NCI-H146 treated with DMSO at 0.1 percent for 48 hours (cell line): ENCODE results near the gene DYNLT3.

Source experiments
- DNase-seq: peaks from one replicate; lab custom pipeline; 2025; ENCODE audit not compliant: unreplicated experiment; lab: John Stamatoyannopoulos, UW

The DYNLT3 gene

GRCh38 chrX:37844622-37845021 is 2.7 kb downstream of the DYNLT3 start:
- DNase-seq, result no peak

DNA sequence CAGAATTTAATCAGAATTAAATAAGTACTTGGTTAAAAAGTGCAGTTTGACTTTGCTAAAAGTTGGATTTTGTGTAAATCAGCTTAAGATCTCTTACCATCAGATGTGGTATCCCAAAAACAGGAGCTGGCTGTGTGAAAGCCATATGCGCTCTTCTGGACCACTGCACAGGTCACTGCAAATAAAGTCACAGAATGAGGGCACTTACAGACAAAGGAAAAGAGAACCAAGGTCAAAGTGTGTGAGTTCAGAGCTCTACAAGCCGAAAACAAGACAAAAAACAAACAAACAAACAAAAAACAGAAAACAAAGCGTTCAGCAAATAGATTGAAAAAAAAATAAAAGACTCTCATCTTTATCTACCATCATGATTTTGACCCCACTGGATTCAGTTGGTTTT is 6.4 kb downstream of the DYNLT3 start:
- DNase-seq, result no peak

DNA sequence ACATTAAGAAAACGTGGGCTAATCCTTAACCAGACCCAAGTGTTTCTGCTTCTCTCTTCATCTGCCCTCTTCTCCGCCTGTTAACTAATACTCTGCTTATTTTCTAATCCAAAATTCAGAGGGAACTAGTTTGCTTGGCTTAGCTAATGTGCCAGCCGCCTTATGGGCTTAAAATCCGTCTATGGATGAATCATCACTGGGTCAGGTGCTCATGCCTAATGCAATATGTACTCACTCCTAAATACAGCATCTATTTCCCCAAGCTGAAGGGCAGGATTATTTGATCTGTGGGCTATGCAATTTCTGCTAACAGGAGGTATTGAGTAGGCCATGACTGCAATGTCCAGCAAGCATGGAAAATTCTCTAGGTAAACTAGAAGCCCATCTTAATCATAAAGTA is 12.4 kb downstream of the DYNLT3 start:
- DNase-seq, result no peak

DNA sequence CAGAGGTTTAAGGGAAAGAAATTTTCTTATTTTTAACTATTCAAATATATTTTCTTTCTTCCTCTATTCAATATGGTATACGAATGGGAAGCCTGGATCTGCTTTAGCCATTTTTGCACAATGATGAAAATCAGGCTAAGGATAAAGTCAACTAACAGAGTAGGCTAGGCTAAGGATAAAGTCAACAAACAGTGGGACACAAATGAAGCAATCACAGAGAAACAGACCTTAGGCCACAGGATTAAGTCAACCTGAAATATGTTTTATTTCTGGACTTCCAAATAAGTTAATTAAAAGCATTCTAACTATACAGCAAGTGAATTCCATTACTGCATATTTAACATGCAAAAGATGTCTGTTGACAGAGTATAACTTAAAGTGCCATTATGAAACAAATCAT is 17.0 kb downstream of the DYNLT3 start:
- DNase-seq, result no peak

- DNase-seq, result no peak
Observed at GRCh38 chrX:37829721-37830120, 17.6 kb downstream of the DYNLT3 start.

GRCh38 chrX:37825215-37825842 is 22.0 kb downstream of the DYNLT3 start:
- no peak for DNase-seq

DNA sequence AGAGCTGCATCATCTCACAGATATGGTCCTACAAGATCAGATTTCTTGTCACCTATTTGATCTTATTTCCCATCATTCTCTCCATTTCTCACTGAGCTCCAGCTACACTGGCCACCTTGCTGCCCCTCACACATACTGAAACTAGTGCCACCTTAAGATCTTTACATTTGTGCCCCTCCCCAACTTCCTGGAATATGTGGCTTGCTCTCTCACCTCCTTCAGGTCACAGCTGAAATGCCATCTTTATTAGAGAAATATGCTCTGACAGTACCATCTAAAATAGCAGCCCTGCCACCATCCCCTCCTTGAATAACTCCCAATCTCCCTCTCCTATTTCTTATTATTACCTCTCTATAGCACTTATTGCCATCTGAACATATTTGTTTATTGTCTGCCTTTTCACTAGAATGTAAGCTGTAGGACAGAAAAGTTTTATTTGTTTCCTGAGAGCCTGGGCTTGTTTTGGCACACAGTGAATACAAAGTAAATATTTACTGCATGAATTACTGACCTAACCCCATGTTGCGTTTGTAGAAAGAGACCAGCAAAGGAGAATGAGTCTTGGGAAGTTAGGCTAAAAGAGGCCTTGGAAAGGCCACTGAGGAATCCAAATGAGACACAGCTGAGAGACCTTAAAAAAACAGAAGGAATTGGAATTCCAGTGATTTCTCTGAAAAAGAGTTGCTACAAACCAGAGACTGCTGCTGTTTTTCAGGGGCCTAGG is 22.7 kb downstream of the DYNLT3 start:
- no peak for DNase-seq

- DNase-seq, result no peak
Observed at GRCh38 chrX:37820646-37821045, 26.7 kb downstream of the DYNLT3 start.

GRCh38 chrX:37818031-37818430 is 29.3 kb downstream of the DYNLT3 start:
- no peak for DNase-seq

- no peak for DNase-seq
Observed at GRCh38 chrX:37817579-37817978, 29.8 kb downstream of the DYNLT3 start.

DNA sequence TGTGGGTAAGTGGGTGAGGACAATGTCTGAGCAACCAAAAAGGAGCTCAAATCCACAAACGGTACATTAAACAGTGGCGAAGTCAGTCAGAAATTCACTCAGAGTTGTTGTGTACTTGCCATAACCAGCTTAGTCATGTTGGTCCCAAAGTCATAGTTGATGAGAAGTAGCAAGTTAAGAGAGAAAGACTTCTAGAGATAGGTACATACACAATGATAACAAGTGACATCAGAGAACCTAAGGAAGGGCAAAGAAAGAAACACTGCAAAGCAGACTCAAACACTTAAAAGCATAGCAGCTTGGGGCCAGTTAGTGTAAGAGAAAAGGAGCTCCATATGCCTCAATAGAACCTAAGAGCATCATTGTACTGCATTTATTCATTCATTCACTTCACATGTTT is 30.2 kb downstream of the DYNLT3 start:
- no peak for DNase-seq

GRCh38 chrX:37816766-37817165 is 30.6 kb downstream of the DYNLT3 start:
- DNase-seq, result no peak

DNA sequence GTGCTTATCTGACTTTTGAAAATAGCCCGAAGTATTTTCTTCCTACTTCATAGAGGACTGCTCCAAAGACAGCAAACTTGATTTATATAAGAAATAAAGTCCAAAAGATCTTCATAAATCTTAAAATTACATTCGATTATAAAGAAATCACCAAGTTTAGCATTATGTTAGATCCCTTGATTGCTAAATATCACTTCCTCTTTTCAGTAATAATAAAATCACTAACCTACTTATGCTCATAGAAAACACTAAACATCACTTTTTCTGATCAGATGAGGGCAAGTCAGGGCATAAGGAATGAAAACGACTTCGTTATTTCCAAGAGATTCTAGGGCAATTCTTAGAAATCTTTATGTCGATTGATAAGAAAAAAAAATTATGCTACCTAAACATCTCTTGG is 32.0 kb downstream of the DYNLT3 start:
- no peak for DNase-seq

DNA sequence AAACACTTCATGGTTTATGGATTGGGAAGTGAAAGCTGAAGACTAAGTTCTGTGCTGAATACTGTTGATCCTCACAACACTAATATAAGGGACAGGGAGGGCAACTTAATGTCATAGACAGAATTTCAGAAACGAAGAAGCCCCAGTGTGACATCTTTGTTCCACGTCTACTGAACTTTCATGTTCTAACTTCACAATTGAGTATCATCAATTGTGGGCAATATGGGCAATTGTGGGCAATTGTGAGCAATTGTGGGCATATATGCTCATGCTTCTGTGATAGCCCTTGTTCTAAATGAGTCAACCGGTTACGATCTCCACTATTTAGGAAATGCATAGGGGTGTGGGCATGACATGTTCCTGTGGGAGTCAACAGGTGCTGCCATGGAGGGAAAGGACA is 33.8 kb downstream of the DYNLT3 start:
- no peak for DNase-seq

DNA sequence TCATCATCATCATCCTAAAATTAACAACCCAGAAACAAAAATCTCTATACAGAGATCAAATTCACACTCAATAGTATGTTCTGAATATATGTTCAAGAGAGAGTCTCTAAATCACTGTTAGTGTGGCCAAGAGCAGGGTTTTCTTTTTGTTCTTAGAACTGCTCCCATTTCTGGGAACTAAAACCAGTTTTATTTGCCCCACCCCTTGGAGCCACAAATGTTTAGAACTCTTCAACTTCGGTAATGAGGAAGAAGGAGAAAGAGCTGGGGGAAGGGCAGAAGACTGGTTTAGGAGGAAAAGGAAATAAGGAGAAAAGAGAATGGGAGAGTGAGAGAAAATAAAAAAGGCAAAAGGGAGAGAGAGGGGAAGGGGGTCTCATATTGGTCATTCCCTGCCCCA is 35.3 kb downstream of the DYNLT3 start:
- no peak for DNase-seq

DNA sequence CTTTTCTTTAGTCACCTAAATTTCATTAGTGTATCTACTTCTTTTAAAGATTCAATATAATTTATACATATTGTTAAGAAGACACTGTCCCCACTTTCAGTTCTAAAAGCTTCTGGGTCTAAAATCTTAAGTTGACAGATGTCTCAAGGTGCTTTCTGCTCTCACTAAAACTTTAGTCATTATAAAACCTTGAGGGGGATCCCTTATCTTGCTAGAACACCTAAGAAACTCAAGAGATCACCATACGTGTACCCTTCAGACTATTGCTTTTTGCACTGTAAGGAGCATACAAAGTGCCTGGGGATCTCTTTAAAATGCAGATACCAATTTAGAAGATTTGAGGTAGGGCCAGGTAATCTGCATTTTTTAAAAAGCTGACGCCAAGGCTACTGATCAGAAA is 37.4 kb downstream of the DYNLT3 start:
- no peak for DNase-seq

DNA sequence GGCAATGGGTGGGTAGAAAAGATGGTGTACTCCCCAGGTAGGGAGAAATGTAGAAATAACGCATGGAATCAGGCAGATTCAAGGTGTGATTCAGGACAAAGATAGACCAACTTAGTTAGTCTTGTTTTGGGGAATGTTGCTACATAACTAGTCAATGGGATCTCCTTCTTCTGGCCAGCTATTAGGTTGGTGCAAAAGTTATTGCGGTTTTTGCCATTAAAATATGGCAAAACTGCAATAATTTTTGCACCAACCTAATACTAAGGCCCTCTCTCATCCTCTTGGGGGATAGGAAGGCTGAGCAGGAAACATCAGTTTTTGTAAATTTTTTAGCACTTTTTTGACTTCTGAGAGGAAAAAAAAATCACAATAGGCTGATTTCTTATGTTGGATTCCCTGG is 44.3 kb downstream of the DYNLT3 start:
- no peak for DNase-seq

- no peak for DNase-seq
Observed at GRCh38 chrX:37802028-37802427, 45.3 kb downstream of the DYNLT3 start.

DNA sequence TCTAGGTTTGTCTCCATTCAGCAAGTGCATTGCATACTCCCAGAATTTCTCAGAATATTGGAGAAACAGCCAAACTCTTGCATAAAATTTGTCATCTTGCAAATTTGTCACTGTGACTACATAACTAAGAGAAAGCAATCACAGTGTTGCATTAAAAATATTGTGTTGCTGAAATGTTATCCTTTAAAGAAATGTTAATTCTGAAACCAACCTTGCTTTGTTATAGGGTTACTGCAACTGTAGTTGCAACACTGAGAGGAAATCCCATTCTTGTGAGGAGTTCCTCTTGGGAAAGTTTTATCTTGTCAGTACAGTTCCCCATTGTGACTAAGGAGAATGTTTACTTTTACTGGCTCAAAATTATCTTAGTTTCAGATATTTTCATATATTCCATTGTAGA is 46.7 kb downstream of the DYNLT3 start:
- DNase-seq, result no peak

DNA sequence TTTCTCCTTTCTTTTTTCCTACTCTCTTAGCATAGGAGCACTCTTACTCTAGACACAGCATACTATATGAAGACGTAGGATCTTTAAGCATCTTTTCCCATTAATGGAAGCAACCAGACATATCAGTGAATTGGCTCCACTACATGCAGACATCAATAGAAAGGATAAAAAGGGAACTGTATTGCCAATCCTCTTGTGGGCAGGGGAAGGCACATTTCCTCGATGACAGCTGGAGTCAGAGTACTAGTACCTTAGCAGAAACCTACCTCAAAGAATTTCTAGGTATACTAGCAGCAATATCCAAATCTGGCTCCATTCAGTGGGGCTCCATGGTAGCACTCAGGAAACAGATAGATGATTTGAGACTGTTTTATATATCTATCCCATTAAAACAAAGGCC is 47.4 kb downstream of the DYNLT3 start:
- no peak for DNase-seq

DNA sequence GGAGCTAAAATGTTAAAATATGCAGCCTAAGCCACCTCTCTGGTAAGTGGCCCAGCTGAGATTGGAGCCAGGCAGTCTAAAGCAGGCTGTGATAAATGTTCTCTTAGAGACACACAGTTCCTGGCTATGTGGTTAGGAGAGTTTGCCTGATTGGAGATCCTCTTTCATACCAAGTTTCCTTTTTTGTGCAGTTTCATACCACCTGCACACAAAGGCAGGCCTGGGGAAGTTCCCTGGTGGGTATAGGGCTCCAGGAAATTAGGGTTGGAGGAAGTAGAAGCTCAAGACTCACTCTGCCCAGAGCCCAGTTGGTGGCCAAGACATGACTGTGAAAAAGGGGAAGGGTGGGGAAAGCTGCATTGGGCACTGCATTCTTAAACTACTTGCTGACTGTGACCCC is 50.6 kb downstream of the DYNLT3 start:
- no peak for DNase-seq

DNA sequence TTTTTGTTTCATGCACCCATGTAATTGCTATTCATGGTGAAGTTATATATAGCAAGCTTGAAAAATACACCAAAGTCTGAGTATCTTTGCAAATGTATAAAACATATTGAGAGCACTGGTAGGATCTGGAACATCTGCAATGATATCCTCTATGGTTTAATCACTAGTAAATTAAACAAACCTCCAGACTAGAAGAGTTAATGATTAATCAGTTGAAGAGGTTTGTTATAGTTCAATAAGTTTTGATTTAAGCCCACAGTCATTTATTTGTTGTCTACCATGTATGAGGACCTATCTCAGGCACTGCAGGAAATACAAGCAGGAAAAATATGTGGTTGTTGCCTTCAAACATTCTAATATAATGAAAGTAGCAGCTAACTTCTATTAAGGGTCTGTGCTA is 51.1 kb downstream of the DYNLT3 start:
- DNase-seq, result no peak
